Adrenal gland (tissue), 12 donors: ENCODE measurements around the gene PCNT. TPM values are rescaled to one million over a fixed set of nuclear protein-coding genes. Genes with fewer than 3 reads are reported as not detected.

ENCODE experiments used
- DNase-seq, 7 donors: peaks; one replicate each; pipeline ENCODE4 v3.0.0-alpha.2; 2019 to 2020
- H3K27ac ChIP-seq, 5 donors: fragments of 200-600 bp; sonication (generic) in 4 of 5; 1 replicate in 3 of 5; 2 replicates in 2 of 5; pipeline versions ENCODE4 v1.5.1 to v1.8.0; 2016 to 2020; ENCODE audit warnings: mild to moderate bottlenecking in 1 of 5
- H3K27me3 ChIP-seq: fragments of 200-600 bp; 2 replicates; pipeline ENCODE4 v1.8.0; 2021
- H3K36me3 ChIP-seq, 2 donors: fragments of 200-600 bp; replicated peaks in 1 of 2; 1 replicate in 1 of 2; 2 replicates in 1 of 2; pipeline versions ENCODE4 v1.5.1 to v1.8.0; 2018 to 2022
- H3K4me1 ChIP-seq, 2 donors: fragments of 200-600 bp; replicated peaks in 1 of 2; 1 replicate in 1 of 2; 2 replicates in 1 of 2; pipeline versions ENCODE4 v1.5.1 to v1.8.0; 2018 to 2021
- H3K4me3 ChIP-seq, 4 donors: fragments of 200-600 bp; sonication (generic) in 3 of 4; one replicate each; pipeline ENCODE4 v1.5.1; 2016 to 2018
- H3K9me3 ChIP-seq, 3 donors: fragments of 200-600 bp; sonication (generic) in 1 of 3; replicated peaks in 1 of 3; 1 replicate in 2 of 3; 2 replicates in 1 of 3; pipeline versions ENCODE4 v1.5.1 to v1.8.0; 2016 to 2021
- CTCF ChIP-seq, 6 experiments: fragments of 450-650 bp in 4 of 6; fragments of 200-600 bp in 2 of 6; sonication (generic) in 1 of 6; IDR thresholded peaks; 1 replicate in 5 of 6; 2 replicates in 1 of 6; pipeline versions ENCODE4 v1.5.1 to v1.8.0; 2016 to 2021; ENCODE audit warnings: antibody characterized with exemption in 6 of 6, mild to moderate bottlenecking in 2 of 6, moderate library complexity in 1 of 6
- POLR2A ChIP-seq, 2 donors: fragments of 450-650 bp; IDR thresholded peaks; one replicate each; pipeline ENCODE4 v1.6.1; 2017; ENCODE audit warnings: antibody characterized with exemption in 2 of 2, mild to moderate bottlenecking in 2 of 2, moderate library complexity in 1 of 2
- WGBS, 4 donors: extraction: QIAGEN DNeasy Blood & Tissue Kit in 2 of 4; methylation state at CpG; one replicate each; pipeline versions ENCODE4 v1.1.5 to v1.1.7; 2013 to 2017; 5-methylcytosine and 5-hydroxymethylcytosine counted together
- intact Hi-C, 2 donors: fragments of 100-400 bp; cut with DNase I; formaldehyde crosslinking; loops; one replicate each; pipeline versions ENCODE4 v1.14.1 to v1.15.0; 2022 to 2023
- polyA plus RNA-seq, 3 donors: library from polyadenylated mRNA; stranded (reverse); fragments of 200-250 nt in 2 of 3; fragments of 350-450 nt in 1 of 3; fragmentation: Illumina TruSeq in 1 of 3; extraction: RNeasy Lipid Tissue Mini Kit (QIAGEN cat#74804) in 1 of 3; gene quantifications; one replicate each; pipeline ENCODE4 v1.2.3, GENCODE V29; 2013 to 2014
- total RNA-seq, 9 donors: library from RNA; depleted of rRNA in 4 of 9; stranded (reverse); fragments of >200 nt in 4 of 9; fragments of 120-200 nt in 1 of 9; fragmentation: NEBNext Ultra II Directional in 1 of 9; extraction: Animal tissue kit (Norgen Biotek cat#: 25700) in 1 of 9; gene quantifications; one replicate each; pipeline versions ENCODE4 v1.1.0 to v1.2.4, GENCODE V29; 2013 to 2023
- donor health status: healthy with polysubstance abuse.
- donor health status: Bipolar disorder and iron deficiency.
- donor health status: DM: yes; HTN: yes; CAD: no.
- donor health status: DM: no; HTN: no; CAD: no.
- donor health status: DM: no; HTN: no; CAD: no.
- donor health status: DM: yes; HTN: yes; CAD: no.

The PCNT gene
- total and polyA plus RNA-seq, 12 donors, result 14.0 to 46.6 (median 30.4) TPM

GRCh38 chr21:46491553-46491952, 167.6 kb downstream of the PCNT start:
- Histone ChIP-seq H3K27me3 (no peaks in the 10 kb centered on the region), H3K9me3 (no peaks in the 10 kb centered on the region), H3K4me1 (no peaks in the 10 kb centered on the region), H3K4me3 (no peak overlapping the region), H3K27ac (no peak overlapping the region), H3K36me3 (peaks cover 0 to 2% of the 10 kb centered on the region in 2 donors)
- DNase-seq, result no peak
- intact Hi-C loops, result no loop called here
- 93 to 100% (median 100%) methylated on average over 3 of the region's 3 CpGs for WGBS, 4 donors
- TF ChIP-seq POLR2A (IDR thresholded peaks at IDR 0.05), result no peak
- no peak for TF ChIP-seq CTCF (IDR thresholded peaks at IDR 0.05)

- TF ChIP-seq POLR2A (IDR thresholded peaks at IDR 0.05) (no peak), CTCF (IDR thresholded peaks at IDR 0.05) (no peak)
- no peak for DNase-seq
- H3K9me3 ChIP-seq, result no peaks in the 10 kb centered on the region
- intact Hi-C loops, result no loop called here
- H3K4me1 ChIP-seq, result no peaks in the 10 kb centered on the region
- no peak overlapping the region for H3K27ac ChIP-seq
- 81 to 99% (median 87%) methylated on average over 5 of the region's 5 CpGs for WGBS, 4 donors
- H3K4me3 ChIP-seq, result no peak overlapping the region
- H3K36me3 ChIP-seq, result peaks cover 0 to 12% of the 10 kb centered on the region in 2 donors
- no peaks in the 10 kb centered on the region for H3K27me3 ChIP-seq
These were observed 168.9 kb downstream of the PCNT start for GRCh38 chr21:46492851-46493250.

GRCh38 chr21:46493828-46494227, 169.9 kb downstream of the PCNT start:
- TF ChIP-seq CTCF (IDR thresholded peaks at IDR 0.05), result no peak
- no peak for TF ChIP-seq POLR2A (IDR thresholded peaks at IDR 0.05)
- Histone ChIP-seq H3K4me3 (no peak overlapping the region), H3K4me1 (no peaks in the 10 kb centered on the region), H3K27ac (no peak overlapping the region), H3K9me3 (no peaks in the 10 kb centered on the region), H3K36me3 (peaks cover 0 to 22% of the 10 kb centered on the region in 2 donors), H3K27me3 (no peaks in the 10 kb centered on the region)
- intact Hi-C loops, result no loop called here
- 94 to 97% (median 95%) methylated on average over 6 of the region's 6 CpGs for WGBS, 4 donors
- no peak for DNase-seq

Other genes with a start within 250 kb of the PCNT start
- gene COL6A2, start 226.0 kb upstream of the PCNT start, total RNA-seq, result 100 to 1,000 TPM in 7 of 9 donors, 10 to 100 TPM in 2; 39.5 to 335 (median 163) TPM
- gene COL6A2, start 226.0 kb upstream of the PCNT start, polyA plus RNA-seq, result 100 to 1,000 TPM in 2 of 3 donors, 10 to 100 TPM in 1; 19.0 to 543 (median 246) TPM
- 1 to 10 TPM in 5 of 9 donors, under 1 TPM in 2, not detected in 2; 0.36 to 5.2 (median 1.8) TPM for gene FTCD, start 168.6 kb upstream of the PCNT start, total RNA-seq
- gene FTCD, start 168.6 kb upstream of the PCNT start, polyA plus RNA-seq, result 10 to 100 TPM in 2 of 3 donors, under 1 TPM in 1; 0.20 to 16.8 (median 11.4) TPM
- 10 to 100 TPM in 8 of 9 donors, 1 to 10 TPM in 1; 8.4 to 58.5 (median 24.5) TPM for gene SPATC1L, start 139.7 kb upstream of the PCNT start, total RNA-seq
- 10 to 100 TPM; 12.8 to 91.5 (median 51.5) TPM for gene SPATC1L, start 139.7 kb upstream of the PCNT start, polyA plus RNA-seq
- gene LSS, start 95.4 kb upstream of the PCNT start, total RNA-seq, result 100 to 1,000 TPM in 3 of 9 donors, 10 to 100 TPM in 6; 49.0 to 246 (median 85.2) TPM
- gene LSS, start 95.4 kb upstream of the PCNT start, polyA plus RNA-seq, result 100 to 1,000 TPM in 1 of 3 donors, 10 to 100 TPM in 2; 46.3 to 132 (median 49.9) TPM
- 10 to 100 TPM; 51.9 to 88.4 (median 68.9) TPM for gene MCM3AP, start 38.5 kb upstream of the PCNT start, total RNA-seq
- gene MCM3AP, start 38.5 kb upstream of the PCNT start, polyA plus RNA-seq, result 10 to 100 TPM; 34.8 to 89.4 (median 71.3) TPM
- 10 to 100 TPM in 7 of 9 donors, 1 to 10 TPM in 2; 4.0 to 23.5 (median 15.8) TPM for gene YBEY, start 37.8 kb upstream of the PCNT start, total RNA-seq
- gene YBEY, start 37.8 kb upstream of the PCNT start, polyA plus RNA-seq, result 10 to 100 TPM; 16.4 to 46.0 (median 24.8) TPM
- 1 to 10 TPM; 1.1 to 5.4 (median 2.2) TPM for gene C21orf58, start 286 bp upstream of the PCNT start, total RNA-seq
- 10 to 100 TPM in 1 of 3 donors, 1 to 10 TPM in 1, under 1 TPM in 1; 0.46 to 15.0 (median 2.9) TPM for gene C21orf58, start 286 bp upstream of the PCNT start, polyA plus RNA-seq
- 10 to 100 TPM; 22.0 to 60.3 (median 35.1) TPM for gene DIP2A, start 134.7 kb downstream of the PCNT start, total RNA-seq
- 10 to 100 TPM; 26.2 to 61.7 (median 45.5) TPM for gene DIP2A, start 134.7 kb downstream of the PCNT start, polyA plus RNA-seq